Brain microvascular endothelial cell (primary cell): ENCODE results near the gene MICAL2.

Source experiments
- DNase-seq: peaks from one replicate; pipeline ENCODE4 v3.0.0-alpha.2; 2020
- H3K27ac ChIP-seq: fragments of 250-450 bp; sonication (Bioruptor Pico); 2 replicates; pipeline ENCODE4 v1.5.1; 2020; ENCODE audit warnings: mild to moderate bottlenecking, moderate library complexity
- H3K27me3 ChIP-seq: fragments of 250-450 bp; sonication (Bioruptor Pico); replicated peaks from 2 replicates; pipeline ENCODE4 v1.5.1; 2020; ENCODE audit warnings: mild to moderate bottlenecking
- H3K36me3 ChIP-seq: fragments of 250-450 bp; sonication (Bioruptor Pico); replicated peaks from 2 replicates; pipeline ENCODE4 v1.5.1; 2020; ENCODE audit warnings: mild to moderate bottlenecking
- H3K4me3 ChIP-seq: 2 replicates; pipeline ENCODE4 v1.5.1; 2011; ENCODE audit warnings: low read depth, mild to moderate bottlenecking, control low read depth, low read length, moderate library complexity
- in situ Hi-C: cut with HindIII; loops from 2 replicates; pipeline ENCODE4 v1.10.0; 2017; ENCODE audit warnings: low sequenced_read_pairs, low pct_ligation_motif_present
- TF ChIP-seq, protein P1 (sequence below): IDR thresholded peaks from 2 replicates; pipeline ENCODE4 v1.5.1; 2011; ENCODE audit warnings: low read depth, mild to moderate bottlenecking, moderate library complexity, low read length, control low read depth, inconsistent platforms; ENCODE audit errors: missing control alignments

Gene MICAL2

DNA sequence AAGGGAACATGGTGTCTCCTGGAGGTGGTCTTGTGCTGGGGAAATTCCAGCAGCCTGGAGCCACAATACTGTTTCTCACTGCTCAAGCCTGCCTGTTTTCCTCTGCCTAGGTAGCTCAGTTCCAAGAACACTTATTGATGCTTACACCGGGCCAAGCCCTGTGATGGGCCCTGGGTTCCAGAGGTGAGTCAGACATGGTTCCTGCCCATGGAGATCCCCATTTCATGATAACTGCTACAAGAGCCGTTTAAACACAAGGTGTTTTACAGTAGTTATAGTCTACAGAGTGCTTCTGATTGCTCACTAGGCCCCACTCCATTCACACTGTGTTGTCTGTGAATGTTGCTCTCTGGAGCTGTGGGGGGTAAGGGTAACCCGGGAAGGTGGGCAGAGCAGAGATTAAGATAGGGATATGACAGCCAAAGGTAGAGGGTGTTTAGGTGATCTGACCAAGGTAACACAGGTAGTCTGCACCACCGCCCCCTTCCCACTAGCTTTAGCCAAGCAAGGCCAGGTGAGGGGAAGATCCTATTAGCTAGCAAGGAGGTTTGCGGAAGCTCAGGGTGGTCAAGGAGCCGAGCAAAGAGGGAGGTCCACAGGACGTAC lies 696 bp upstream of the MICAL2 start:
- in situ Hi-C loops, result no loop called here
- peak overlapping the region; percentile 59 for H3K4me3 ChIP-seq
- peak overlapping the region; percentile 13 for H3K27ac ChIP-seq
- TF ChIP-seq, protein P1, sequence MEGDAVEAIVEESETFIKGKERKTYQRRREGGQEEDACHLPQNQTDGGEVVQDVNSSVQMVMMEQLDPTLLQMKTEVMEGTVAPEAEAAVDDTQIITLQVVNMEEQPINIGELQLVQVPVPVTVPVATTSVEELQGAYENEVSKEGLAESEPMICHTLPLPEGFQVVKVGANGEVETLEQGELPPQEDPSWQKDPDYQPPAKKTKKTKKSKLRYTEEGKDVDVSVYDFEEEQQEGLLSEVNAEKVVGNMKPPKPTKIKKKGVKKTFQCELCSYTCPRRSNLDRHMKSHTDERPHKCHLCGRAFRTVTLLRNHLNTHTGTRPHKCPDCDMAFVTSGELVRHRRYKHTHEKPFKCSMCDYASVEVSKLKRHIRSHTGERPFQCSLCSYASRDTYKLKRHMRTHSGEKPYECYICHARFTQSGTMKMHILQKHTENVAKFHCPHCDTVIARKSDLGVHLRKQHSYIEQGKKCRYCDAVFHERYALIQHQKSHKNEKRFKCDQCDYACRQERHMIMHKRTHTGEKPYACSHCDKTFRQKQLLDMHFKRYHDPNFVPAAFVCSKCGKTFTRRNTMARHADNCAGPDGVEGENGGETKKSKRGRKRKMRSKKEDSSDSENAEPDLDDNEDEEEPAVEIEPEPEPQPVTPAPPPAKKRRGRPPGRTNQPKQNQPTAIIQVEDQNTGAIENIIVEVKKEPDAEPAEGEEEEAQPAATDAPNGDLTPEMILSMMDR, result no peak
- peaks cover 7% of the 10 kb centered on the region for H3K36me3 ChIP-seq
- no peaks in the 10 kb centered on the region for H3K27me3 ChIP-seq
- no peak for DNase-seq

DNA sequence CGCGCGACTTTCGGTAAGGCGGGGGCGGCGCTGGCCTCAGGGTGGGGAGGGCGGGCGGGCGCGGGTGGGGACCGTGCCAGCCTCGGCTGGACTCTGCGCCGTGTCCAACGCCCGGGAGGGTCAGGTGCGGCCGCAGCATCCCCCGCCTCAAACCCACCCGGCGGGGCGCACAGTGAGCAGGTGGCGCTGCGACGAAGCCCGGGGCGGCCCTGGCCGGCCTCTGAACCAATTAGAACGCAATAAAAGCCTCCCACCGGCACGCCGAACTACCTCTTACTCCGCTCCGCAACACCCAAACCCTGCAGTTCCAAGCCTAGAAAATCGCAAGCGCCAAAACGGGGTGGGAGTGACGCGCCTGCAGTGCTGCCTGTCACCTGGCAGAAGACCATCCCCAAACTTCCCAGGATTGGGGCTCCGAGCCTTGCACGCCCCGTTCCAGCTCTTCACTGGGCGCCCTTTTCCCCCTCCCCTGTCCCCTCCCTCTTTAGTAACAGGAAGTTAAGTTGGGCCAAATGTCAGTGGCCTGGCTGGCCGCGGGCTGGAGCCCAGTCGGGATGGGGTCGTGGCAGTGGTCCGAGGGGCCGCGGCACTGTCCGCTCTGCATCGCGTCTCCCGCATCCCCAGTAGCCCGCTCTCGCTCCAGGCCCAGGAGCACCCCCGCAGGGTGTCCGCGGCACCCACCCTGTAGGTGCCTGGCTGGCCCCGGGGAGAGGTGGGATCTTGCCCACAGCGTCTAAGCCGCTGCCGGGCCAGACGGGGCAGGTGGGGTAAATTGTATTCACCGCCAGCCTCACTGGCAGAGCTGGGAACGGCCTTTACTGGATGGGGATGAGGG lies 541 bp downstream of the MICAL2 start:
- Histone ChIP-seq H3K27me3 (no peaks in the 10 kb centered on the region), H3K4me3 (peak overlapping the region; percentile 97), H3K27ac (peak overlapping the region; percentile 91), H3K36me3 (peaks cover 13% of the 10 kb centered on the region)
- in situ Hi-C loops, result no loop called here
- DNase-seq, result no peak
- TF ChIP-seq, protein P1, result no peak

DNA sequence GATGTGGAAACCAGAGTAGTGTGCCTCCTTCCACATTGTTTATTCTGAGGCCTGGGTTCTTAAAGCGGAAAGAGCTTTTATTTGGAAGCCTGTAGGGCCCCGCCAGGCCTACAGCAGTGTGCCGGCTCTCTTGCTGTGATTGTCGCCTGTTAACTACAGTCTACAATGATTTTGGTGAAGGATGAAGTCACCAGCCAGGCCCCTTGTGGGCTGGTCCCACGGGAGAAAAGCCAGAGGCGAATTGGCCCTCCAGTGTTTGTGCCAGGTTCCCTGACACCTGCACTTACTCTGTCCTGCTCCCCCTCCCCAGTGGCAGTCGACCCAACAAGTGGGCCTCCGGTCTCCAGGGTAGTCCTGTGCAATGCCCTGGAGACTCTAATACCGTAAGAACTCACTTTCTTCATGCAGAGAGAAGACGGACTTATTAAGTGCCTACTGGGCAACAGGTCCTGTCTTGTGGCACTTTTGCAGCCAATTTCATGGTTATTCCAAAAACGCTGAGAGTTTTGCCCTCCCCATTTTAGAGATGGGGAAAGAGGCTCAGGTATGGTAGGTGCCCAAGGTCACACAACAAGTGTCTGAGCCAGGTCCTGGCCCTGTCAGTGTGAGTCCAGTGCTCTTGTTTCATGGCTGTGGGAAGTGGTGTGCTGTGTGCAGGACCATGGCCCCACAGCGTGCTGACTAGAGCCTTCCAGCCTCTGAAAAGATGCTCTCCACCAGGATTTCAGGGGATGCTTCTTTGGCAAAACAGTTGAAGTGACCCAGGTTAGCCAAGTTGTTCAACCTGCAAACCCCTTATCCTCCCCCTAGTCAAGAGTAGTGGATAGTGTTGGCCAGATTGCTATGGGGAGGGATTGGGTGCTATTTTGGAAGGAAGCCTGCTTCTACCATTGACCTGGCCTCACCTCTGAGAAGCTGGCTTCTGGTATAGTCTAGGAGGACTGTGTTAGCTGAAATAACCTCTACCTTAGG lies 1.4 kb downstream of the MICAL2 start:
- in situ Hi-C loops, result no loop called here
- Histone ChIP-seq H3K27ac (peak overlapping the region; percentile 91), H3K27me3 (no peaks in the 10 kb centered on the region), H3K36me3 (peaks cover 18% of the 10 kb centered on the region), H3K4me3 (peak overlapping the region; percentile 97)
- TF ChIP-seq, protein P1, result no peak
- DNase-seq, result no peak

- no peak for DNase-seq
- in situ Hi-C loops, result no loop called here
- H3K27ac ChIP-seq, result peak overlapping the region; percentile 91
These were observed 2.4 kb downstream of the MICAL2 start for GRCh38 chr11:12112750-12113149.

DNA sequence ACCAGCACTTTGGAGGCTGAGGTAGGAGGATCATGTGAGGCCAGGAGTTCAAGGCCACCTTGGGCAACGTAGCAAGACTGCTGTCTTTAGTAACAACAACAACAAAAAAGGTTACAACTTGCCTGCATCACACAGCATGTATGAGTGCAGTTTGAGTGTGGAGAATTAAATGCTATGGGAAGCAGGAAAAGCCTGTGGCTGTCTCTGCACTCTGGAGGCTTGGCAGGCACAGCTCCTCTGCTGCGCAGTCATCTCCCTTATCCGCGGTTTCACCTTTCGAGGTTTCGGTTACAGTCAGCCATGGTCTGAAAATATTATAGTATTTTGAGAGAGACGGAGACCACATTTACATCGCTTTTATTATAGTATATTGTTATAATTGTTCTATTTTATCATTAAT lies 2.9 kb downstream of the MICAL2 start:
- no peak for DNase-seq
- peak overlapping the region; percentile 97 for H3K4me3 ChIP-seq
- in situ Hi-C loops, result no loop called here
- no peaks in the 10 kb centered on the region for H3K27me3 ChIP-seq
- peak overlapping the region; percentile 91 for H3K27ac ChIP-seq
- TF ChIP-seq, protein P1, result no peak
- H3K36me3 ChIP-seq, result peaks cover 33% of the 10 kb centered on the region

More at GRCh38 chr11:12112750-12113149, 2.4 kb downstream of the MICAL2 start:
- Histone ChIP-seq H3K4me3 (peak overlapping the region; percentile 97), H3K36me3 (peaks cover 27% of the 10 kb centered on the region), H3K27me3 (no peaks in the 10 kb centered on the region)
- TF ChIP-seq, protein P1, result no peak
